HG03095 (cell line): ENCODE measurements around the gene ABTB1.

Experiments used
- ATAC-seq: cut with Tn5 transposase; IDR thresholded peaks from one replicate; pipeline ENCODE4 v1.9.1; 2021; ENCODE audit warnings: moderate library complexity; ENCODE audit not compliant: unreplicated experiment

Gene ABTB1

GRCh38 chr3:127672429-127673190, at the start of gene ABTB1:
TSS of gene ABTB1 (plus strand) at chr3:127672952. CDS start at chr3:127673026, 74 bp downstream.
- ATAC-seq, result peak; percentile 68

GRCh38 chr3:127624063-127624462, 48.7 kb upstream of the ABTB1 start:
- ATAC-seq, result no peak

DNA sequence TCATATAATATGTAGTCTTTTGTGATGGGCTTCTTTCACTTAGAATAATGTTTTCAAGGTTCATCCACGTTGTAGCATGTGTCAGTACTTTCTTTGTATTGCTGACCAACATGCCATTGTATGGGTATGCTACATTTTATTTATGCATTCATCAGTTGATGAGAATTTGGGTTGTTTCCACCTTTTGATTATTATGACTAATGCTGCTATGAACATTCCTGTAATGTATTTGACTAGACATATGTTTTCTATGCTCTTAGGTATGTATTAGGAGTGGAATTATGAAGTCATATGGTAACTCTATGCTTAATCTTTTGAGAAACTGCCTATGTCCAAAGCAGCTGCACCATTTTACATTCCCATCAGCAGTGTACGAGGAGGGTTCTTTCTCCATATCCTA, 46.9 kb upstream of the ABTB1 start:
- ATAC-seq, result no peak

- no peak for ATAC-seq
Measured at GRCh38 chr3:127628426-127628787, 44.3 kb upstream of the ABTB1 start.

DNA sequence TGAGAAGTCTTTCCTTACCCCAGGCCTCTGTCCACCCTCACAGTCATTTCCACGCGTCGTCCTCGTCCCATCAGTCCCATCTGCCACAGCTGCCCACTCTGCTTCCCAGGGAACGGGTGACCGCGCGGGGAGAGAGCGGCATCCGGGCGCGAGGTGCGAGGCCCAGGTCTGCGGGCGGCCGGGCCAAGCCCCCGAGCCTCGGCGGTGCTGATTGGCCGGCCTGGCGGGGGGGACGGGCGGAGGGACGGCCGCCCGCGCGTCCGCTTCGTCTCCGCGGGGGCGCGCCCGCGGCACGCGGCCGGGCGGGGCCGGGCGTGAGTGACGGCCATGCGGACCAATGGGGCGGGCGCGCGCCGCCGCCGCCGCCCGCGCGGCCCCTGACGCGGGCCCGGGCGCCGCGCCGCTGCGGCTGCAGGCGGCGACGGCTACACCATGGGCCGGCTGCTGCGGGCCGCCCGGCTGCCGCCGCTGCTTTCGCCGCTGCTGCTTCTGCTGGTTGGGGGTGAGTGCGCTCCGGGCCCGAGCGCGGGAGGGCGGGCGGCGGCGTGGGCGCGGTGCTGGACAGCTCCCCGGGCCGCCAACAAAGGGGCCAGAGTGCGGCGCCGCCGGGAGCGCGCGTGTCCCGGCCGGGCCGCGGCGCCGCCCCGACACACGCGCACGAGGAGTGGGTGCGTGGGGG, 43.8 kb upstream of the ABTB1 start, which contains the start of gene PODXL2:
Gene PODXL2, plus strand, starts transcription at position 398 of the 679 bp plus-strand sequence. Its CDS starts 35 bp downstream, at position 433.
- peak; percentile 62 for ATAC-seq

DNA sequence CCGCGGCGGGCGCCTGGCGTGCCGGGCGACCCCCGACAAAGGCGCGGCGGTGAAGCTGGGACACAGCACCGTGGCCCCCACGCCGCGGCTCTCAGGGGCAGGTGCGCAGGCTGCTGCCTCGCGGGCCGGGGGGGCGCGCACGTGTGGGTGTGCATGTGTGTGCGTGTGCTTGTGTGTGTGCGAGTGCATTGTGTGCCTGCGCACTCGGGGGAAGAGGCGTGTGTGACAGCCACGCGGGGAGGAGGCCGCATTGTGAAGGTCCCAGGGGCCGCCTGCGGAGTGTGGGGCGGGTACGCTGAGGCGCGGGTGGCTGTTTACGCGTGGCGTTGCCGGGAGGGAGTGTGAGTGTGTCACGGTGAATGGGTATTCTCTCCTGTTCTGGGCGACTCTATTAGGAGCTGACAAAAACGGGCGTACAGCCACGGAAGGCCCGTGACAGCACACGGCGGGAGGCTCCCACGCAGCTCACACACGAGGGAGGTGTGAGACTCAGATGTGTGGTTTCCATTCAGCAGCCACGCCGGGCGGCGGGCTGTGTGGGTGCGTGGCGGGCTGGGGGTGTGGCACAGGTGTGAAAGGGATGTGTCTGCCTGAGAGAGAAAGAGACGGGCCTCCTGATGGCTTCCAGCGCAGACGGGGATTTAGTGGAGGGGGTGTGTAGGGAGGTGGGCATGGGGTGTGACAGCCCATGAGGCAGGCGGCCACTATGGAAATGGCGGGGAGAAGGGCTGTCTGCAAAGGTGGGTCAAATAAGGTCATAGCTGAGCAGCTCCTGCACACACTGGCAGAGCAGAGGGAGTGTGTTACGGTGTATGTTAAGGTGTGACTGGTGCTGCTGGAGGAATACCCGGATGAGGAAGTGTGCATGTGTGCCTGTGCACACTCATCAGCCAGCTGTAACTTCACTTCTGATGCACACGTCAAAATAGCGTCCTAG, 43.0 kb upstream of the ABTB1 start:
- ATAC-seq, result no peak

- no peak for ATAC-seq
Measured at GRCh38 chr3:127630811-127631714, 41.7 kb upstream of the ABTB1 start.

GRCh38 chr3:127632035-127632820, 40.5 kb upstream of the ABTB1 start:
- no peak for ATAC-seq

- no peak for ATAC-seq
Measured at GRCh38 chr3:127634653-127635052, 38.1 kb upstream of the ABTB1 start.

DNA sequence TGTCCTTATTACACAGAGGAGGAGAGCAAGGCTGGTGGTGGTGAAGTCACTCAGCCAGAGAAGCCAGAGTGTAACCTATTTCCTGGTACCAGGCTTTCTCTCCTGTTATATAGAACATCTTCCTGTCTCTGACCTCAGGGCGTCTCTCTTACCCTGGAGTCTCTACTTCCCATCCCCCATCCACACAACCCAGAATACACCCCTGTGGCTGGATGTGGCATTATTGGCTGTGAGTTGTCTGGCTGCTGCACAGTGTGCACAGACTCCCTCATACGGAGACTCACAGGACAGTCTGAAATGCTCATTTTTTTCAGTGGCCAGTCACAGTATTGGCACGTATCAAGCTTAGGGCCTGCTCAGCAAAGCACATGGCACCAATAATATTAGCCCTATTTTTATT, 35.2 kb upstream of the ABTB1 start:
- ATAC-seq, result no peak

GRCh38 chr3:127637971-127638370, 34.8 kb upstream of the ABTB1 start:
- no peak for ATAC-seq

DNA sequence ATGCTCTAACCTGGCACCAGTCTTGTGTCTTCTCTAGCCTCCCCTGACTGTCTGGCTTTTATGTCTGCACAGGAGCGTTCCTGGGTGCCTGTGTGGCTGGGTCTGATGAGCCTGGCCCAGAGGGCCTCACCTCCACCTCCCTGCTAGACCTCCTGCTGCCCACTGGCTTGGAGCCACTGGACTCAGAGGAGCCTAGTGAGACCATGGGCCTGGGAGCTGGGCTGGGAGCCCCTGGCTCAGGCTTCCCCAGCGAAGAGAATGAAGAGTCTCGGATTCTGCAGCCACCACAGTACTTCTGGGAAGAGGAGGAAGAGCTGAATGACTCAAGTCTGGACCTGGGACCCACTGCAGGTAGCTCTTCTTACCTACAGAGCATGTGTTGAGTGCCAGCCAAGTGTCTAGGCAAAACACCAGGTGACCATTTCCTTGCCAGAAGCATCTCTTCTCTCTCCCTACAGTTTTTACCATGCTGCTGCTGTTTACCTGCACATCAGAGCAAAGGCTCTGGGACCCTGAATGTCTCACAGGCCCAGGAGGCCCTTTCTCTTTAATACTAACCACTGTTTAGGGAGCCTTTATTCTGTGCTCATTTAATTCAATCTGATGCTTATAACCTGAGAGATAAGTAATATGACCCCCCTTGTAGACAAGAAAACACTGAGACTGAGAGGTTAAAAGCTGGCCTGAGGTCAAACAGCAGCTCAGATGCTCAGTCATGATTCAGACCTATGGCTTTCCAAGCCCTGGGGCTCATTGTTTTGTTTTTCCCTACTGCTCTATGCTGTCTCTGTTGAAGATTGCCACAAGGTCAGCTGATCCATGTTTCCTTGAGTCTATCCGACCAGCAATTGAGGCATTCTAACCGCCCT, 33.3 kb upstream of the ABTB1 start:
- ATAC-seq, result no peak

DNA sequence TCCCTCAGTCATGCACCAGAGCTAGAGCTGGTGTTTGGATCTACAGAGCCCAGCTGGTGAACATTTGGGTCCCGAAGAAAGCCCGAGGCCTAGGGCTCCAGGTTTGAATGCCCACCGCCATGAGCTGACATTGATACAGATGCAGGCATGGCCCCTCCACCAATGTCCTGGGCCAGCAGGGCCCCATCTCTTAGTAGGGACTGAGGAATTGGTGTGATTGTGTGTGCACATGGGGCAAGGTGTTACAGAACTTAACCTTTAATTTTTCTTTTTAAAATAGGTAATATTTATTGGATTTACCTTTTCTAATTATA, 32.8 kb upstream of the ABTB1 start:
- ATAC-seq, result no peak

- no peak for ATAC-seq
Measured at GRCh38 chr3:127644641-127645370, 27.9 kb upstream of the ABTB1 start.

GRCh38 chr3:127645371-127646015, 27.3 kb upstream of the ABTB1 start:
- no peak for ATAC-seq

DNA sequence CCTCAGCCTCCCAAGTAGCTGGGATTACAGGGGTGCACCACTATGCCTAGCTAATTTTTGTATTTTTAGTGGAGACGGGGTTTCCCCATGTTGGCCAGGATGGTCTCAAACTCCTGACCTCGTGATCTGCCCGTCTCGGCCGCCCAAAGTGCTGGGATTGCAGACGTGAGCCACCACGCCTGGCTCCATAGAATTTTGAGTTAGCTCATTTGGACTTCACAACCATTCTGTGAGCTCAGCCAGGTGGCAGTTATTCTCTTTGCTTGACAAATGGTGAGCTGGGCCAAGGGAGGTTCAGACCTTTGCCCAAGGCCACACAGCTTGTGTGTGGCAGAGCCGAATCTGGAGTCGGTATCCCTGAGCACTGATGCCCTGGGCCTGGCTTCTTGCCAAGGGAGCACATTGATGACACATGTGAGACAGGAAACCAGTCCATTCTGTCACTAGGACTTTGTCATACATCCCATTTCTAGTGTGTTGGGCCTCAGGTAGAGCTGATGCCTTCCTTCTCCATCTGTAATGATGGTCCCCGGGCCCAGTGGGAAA, 26.2 kb upstream of the ABTB1 start:
- ATAC-seq, result no peak

- no peak for ATAC-seq
Measured at GRCh38 chr3:127647166-127647844, 25.4 kb upstream of the ABTB1 start.
